Measurements from ENCODE around the gene PIGC.

Gene PIGC

GRCh38 chr1:172430128-172430454, 13.8 kb downstream of the PIGC start:
- H3K4me3 ChIP-seq (ENCODE audit: low read depth, low read length) = no peak overlapping the region
- H3K9me3 ChIP-seq (ENCODE audit: control insufficient read depth, insufficient read depth, low read depth, low read length) = no peaks in the 10 kb centered on the region
- TF ChIP-seq KLF9 (tag by site-specific recombination; IDR thresholded peaks at IDR 0.05; ENCODE audit: low read depth) (no peak), ZNF664 (tag by site-specific recombination; IDR thresholded peaks at IDR 0.05) (no peak), ZNF114 (tag by site-specific recombination; IDR thresholded peaks at IDR 0.05) (no peak), ZBTB48 (tag by site-specific recombination; IDR thresholded peaks at IDR 0.05) (no peak), HIC1 (tag by site-specific recombination; IDR thresholded peaks at IDR 0.05) (no peak), ZNF580 (tag by site-specific recombination; IDR thresholded peaks at IDR 0.05) (no peak), ZNF518A (tag by site-specific recombination; conservative IDR thresholded peaks at IDR 0.05; ENCODE audit: low read depth) (no peak), HOXD13 (CRISPR knock-in tag; IDR thresholded peaks at IDR 0.05; ENCODE audit: borderline replicate concordance) (no peak)
- POLR2A ChIA-PET = no interaction called here
- H3K27ac ChIP-seq (ENCODE audit: extremely low read depth, low read depth, low read length) = no peak overlapping the region
- no peaks in the 10 kb centered on the region for H3K4me1 ChIP-seq (ENCODE audit: control insufficient read depth, insufficient read depth, low read length)
- no peaks in the 10 kb centered on the region for H3K36me3 ChIP-seq (ENCODE audit: control insufficient read depth in 2 of 2, insufficient read depth in 1 of 2, low read length in 2 of 2)
- CTCF ChIA-PET = interaction anchor here (0.6 to 0.9 kb wide), 15 partner anchors 9 to 621 kb away, joined by 3 to 6 read pairs (median 4); partner anchors contain the start of gene C1orf105

- Histone ChIP-seq H3K36me3 (ENCODE audit: control insufficient read depth in 2 of 2, insufficient read depth in 1 of 2, low read length in 2 of 2) (no peaks in the 10 kb centered on the region), H3K4me1 (ENCODE audit: control insufficient read depth, insufficient read depth, low read length) (no peaks in the 10 kb centered on the region), H3K9me3 (ENCODE audit: control insufficient read depth, insufficient read depth, low read depth, low read length) (no peaks in the 10 kb centered on the region), H3K4me3 (ENCODE audit: low read depth, low read length) (no peak overlapping the region), H3K27ac (ENCODE audit: extremely low read depth, low read depth, low read length) (no peak overlapping the region)
- CTCF ChIA-PET = interaction anchor here (0.6 to 1.3 kb wide), 17 partner anchors 9 to 620 kb away, joined by 3 to 6 read pairs (median 4); partner anchors contain the start of gene C1orf105
- TF ChIP-seq SCRT2 (tag by site-specific recombination; IDR thresholded peaks at IDR 0.05) (peak; percentile 96), ZNF398 (tag by site-specific recombination; IDR thresholded peaks at IDR 0.05) (no peak), SCRT1 (tag by site-specific recombination; IDR thresholded peaks at IDR 0.05; ENCODE audit: borderline replicate concordance) (peak; percentile 94), IKZF3 (tag by site-specific recombination; IDR thresholded peaks at IDR 0.05) (no peak), ZNF654 (tag by site-specific recombination; IDR thresholded peaks at IDR 0.05; ENCODE audit: low read depth) (peak; percentile 80), ZNF621 (tag by site-specific recombination; IDR thresholded peaks at IDR 0.05) (no peak), ZSCAN30 (tag by site-specific recombination; IDR thresholded peaks at IDR 0.05) (peak; percentile 71; the same call in 1 of the 2 replicates), CTCF (tag by site-specific recombination; IDR thresholded peaks at IDR 0.05) (peak; percentile 85), ZSCAN4 (tag by site-specific recombination; IDR thresholded peaks at IDR 0.05) (peak; percentile 5; the same call in 1 of the 2 replicates), ZNF660 (tag by site-specific recombination; IDR thresholded peaks at IDR 0.05) (peak; percentile 61)
- POLR2A ChIA-PET = no interaction called here
These were observed 14.3 kb downstream of the PIGC start for GRCh38 chr1:172429331-172430127.
